ENCODE measurements around the gene CDK4.

CDK4 gene

DNA sequence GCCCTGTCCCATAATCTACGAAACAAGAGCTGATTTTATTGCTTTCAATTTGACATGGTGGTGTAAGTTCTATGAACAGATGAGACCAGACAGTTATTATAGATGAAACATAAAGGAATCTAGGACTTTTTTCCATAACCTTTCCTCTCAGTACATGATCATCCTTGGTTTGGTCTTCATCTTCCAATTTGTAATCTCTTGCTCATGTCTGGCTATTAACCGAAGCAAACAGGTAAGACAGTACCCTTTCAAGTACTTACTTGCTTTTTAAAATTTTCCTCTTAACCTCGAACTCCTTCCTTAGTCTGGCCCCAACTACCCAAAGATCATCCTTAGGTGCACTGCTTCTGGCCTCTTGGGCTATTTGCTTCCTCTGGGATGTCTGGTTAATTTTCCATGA, 6.1 kb downstream of the CDK4 start:
- CTCF ChIA-PET = interaction anchor here (0.7 to 2.1 kb wide), 2 partner anchors 10 kb away, joined by 3 to 9 read pairs; no protein-coding TSS in a partner anchor
- peaks cover 2 to 44% (median 33%) of the 10 kb centered on the region in 4 experiments for H3K36me3 ChIP-seq (ENCODE audit: control insufficient read depth in 4 of 4, insufficient read depth in 4 of 4, low read length in 3 of 4)
- peak overlapping the region in 3 of 7 experiments; percentile 79 to 99 (median 89) for H3K4me3 ChIP-seq (ENCODE audit: control insufficient read depth in 1 of 7, extremely low read depth in 1 of 7, insufficient read depth in 4 of 7, low read depth in 2 of 7, low read length in 6 of 7)
- peaks cover 14 to 45% (median 37%) of the 10 kb centered on the region in 4 experiments for H3K4me1 ChIP-seq (ENCODE audit: control extremely low read depth in 1 of 4, control insufficient read depth in 4 of 4, insufficient read depth in 4 of 4, low read length in 3 of 4)
- WGBS (ENCODE audit: insufficient coverage) = 87% methylated on average over 3 of the region's 3 CpGs
- no peaks in the 10 kb centered on the region for H3K9me3 ChIP-seq (ENCODE audit: control extremely low read depth in 1 of 5, control insufficient read depth in 4 of 5, insufficient read depth in 2 of 5, low read depth in 1 of 5, low read length in 4 of 5)
- H3K27me3 ChIP-seq (replicated peaks in 2 of 5; ENCODE audit: control insufficient read depth in 4 of 5, insufficient read depth in 5 of 5, low read length in 4 of 5) = no peaks in the 10 kb centered on the region
- H3K27ac ChIP-seq (ENCODE audit: insufficient read depth in 1 of 2, low read depth in 1 of 2, low read length in 2 of 2, poor library complexity in 1 of 2, severe bottlenecking in 2 of 2) = peak overlapping the region in 1 of 2 experiments; percentile 98
- no peak for DNase-seq
- POLR2A ChIA-PET = no interaction called here

DNA sequence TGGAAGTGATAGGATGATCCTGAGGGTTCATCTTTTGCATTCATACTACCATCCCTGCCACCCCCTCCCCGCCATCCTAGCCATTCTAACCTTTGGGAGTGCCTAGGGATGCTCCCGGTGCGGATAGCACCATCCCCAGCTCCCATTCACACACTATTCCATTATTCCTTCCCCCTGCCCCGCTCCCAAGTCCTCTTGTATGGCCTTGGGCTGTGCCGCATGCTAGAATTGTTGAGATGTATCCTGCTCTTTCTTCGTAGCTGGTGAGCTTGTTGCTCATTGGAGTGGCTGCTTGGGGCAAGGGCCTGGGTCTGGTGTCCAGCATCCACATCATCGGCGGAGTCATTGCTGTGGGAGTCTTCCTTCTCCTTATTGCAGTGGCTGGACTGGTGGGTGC, 6.6 kb downstream of the CDK4 start:
- WGBS (ENCODE audit: insufficient coverage) = 71% methylated on average over 7 of the region's 8 CpGs
- ChIA-PET POLR2A (no interaction called here), CTCF (interaction anchor here (0.7 to 2.9 kb wide), 7 partner anchors 9 to 37 kb away, joined by 3 to 11 read pairs (median 4); partner anchors contain the start of gene TSFM)
- no peaks in the 10 kb centered on the region for H3K9me3 ChIP-seq (ENCODE audit: control extremely low read depth in 1 of 5, control insufficient read depth in 4 of 5, insufficient read depth in 2 of 5, low read depth in 1 of 5, low read length in 4 of 5)
- peak overlapping the region; percentile 95 to 98 for H3K27ac ChIP-seq (ENCODE audit: insufficient read depth in 1 of 2, low read depth in 1 of 2, low read length in 2 of 2, poor library complexity in 1 of 2, severe bottlenecking in 2 of 2)
- peaks cover 14 to 45% (median 38%) of the 10 kb centered on the region in 4 experiments for H3K4me1 ChIP-seq (ENCODE audit: control extremely low read depth in 1 of 4, control insufficient read depth in 4 of 4, insufficient read depth in 4 of 4, low read length in 3 of 4)
- H3K27me3 ChIP-seq (replicated peaks in 2 of 5; ENCODE audit: control insufficient read depth in 4 of 5, insufficient read depth in 5 of 5, low read length in 4 of 5) = no peaks in the 10 kb centered on the region
- DNase-seq = no peak
- H3K4me3 ChIP-seq (ENCODE audit: control insufficient read depth in 1 of 7, extremely low read depth in 1 of 7, insufficient read depth in 4 of 7, low read depth in 2 of 7, low read length in 6 of 7) = peak overlapping the region; percentile 79 to 99 (median 86)
- peaks cover 2 to 38% (median 30%) of the 10 kb centered on the region in 4 experiments for H3K36me3 ChIP-seq (ENCODE audit: control insufficient read depth in 4 of 4, insufficient read depth in 4 of 4, low read length in 3 of 4)

DNA sequence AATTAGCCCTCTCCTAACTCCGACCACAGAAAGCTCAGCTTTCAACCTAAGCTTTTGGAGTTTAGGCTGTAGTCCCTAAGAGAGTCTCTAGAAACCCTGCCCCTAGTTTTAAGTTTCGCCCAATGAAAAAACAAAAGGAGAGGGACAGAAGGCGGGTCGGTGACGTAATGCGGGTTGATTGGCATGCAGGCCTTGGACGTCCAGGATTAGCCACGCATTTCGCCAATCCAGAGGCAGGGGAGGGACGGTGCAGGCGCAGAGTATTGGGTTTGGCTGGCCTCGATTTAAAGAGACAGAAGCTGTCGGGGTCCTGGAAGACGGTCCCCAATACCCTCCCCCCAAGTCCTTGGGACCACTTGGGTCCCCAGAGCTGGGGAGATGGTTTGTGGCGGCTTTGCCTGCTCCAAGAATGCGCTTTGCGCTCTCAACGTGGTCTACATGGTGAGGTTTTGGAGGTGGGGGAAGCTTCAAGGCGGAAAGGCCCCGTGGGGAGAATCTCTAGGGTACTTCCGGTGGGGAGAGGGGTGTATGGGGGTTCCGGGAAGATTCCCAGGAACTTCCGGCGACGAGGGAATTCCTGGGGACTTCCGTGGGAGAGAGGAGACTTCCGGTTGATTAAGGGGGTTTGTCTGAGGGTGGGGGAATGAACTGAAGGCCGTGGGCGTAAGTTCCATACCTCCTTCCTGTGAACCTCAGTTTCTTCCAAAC, 7.2 kb downstream of the CDK4 start, which contains the start of gene TSPAN31:
TSS of gene TSPAN31 (plus strand) at position 263 of the 708 bp plus-strand sequence. CDS start at position 379, 116 bp downstream.
- peak; percentile 99 for DNase-seq
- under 1% methylated on average over 19 of the region's 29 CpGs for WGBS (ENCODE audit: insufficient coverage)
- ChIA-PET POLR2A (interaction anchor here (1.0 kb wide), 1 partner anchor 14 kb away, joined by 3 read pairs; no protein-coding TSS in a partner anchor), CTCF (interaction anchor here (0.9 to 2.9 kb wide), 8 partner anchors 9 to 38 kb away, joined by 3 to 11 read pairs (median 4); partner anchors contain the start of gene TSFM)
- Histone ChIP-seq H3K27ac (ENCODE audit: insufficient read depth in 1 of 2, low read depth in 1 of 2, low read length in 2 of 2, poor library complexity in 1 of 2, severe bottlenecking in 2 of 2) (peak within 1 kb of the TSS; percentile 95 to 98), H3K27me3 (replicated peaks in 2 of 5; ENCODE audit: control insufficient read depth in 4 of 5, insufficient read depth in 5 of 5, low read length in 4 of 5) (no peaks in the 10 kb centered on the region), H3K36me3 (ENCODE audit: control insufficient read depth in 4 of 4, insufficient read depth in 4 of 4, low read length in 3 of 4) (peaks cover 0 to 34% (median 27%) of the 10 kb centered on the region in 4 experiments), H3K4me1 (ENCODE audit: control extremely low read depth in 1 of 4, control insufficient read depth in 4 of 4, insufficient read depth in 4 of 4, low read length in 3 of 4) (peaks cover 18 to 48% (median 42%) of the 10 kb centered on the region in 4 experiments), H3K4me3 (ENCODE audit: control insufficient read depth in 1 of 7, extremely low read depth in 1 of 7, insufficient read depth in 4 of 7, low read depth in 2 of 7, low read length in 6 of 7) (peak within 1 kb of the TSS; percentile 79 to 99 (median 86)), H3K9me3 (ENCODE audit: control extremely low read depth in 1 of 5, control insufficient read depth in 4 of 5, insufficient read depth in 2 of 5, low read depth in 1 of 5, low read length in 4 of 5) (no peaks in the 10 kb centered on the region)

DNA sequence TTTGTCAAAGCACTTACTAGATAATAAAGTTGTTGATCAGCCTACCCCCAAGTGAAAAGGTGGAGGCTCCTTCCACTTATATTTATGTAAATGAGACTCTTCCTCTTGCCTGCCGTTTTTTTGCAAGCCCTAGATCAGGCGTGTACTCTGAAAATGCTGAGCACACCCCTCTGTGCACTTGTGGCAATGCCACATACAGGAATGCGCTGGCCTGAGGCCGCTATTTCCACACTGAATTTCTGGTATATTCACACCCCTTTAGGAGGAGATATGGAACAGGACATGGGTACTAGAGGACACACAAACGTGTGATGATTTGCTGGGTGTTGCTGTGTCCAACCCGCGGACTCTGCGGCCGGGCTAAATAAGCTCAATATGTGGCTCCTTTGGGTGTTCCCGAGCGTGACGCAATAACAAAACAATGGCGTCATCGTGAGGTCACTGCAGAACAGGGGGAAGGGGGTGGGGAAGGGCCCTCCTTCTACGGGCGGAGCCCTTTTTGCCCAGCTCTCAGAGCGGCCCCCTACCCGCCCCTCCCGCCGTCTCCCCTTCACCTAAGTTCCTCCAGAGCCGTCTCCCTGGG, 7.8 kb downstream of the CDK4 start:
- peak; percentile 91 to 94 (median 94) for DNase-seq
- peaks cover 0 to 36% (median 24%) of the 10 kb centered on the region in 4 experiments for H3K36me3 ChIP-seq (ENCODE audit: control insufficient read depth in 4 of 4, insufficient read depth in 4 of 4, low read length in 3 of 4)
- H3K27ac ChIP-seq (ENCODE audit: insufficient read depth in 1 of 2, low read depth in 1 of 2, low read length in 2 of 2, poor library complexity in 1 of 2, severe bottlenecking in 2 of 2) = peak overlapping the region; percentile 95 to 98
- ChIA-PET CTCF (interaction anchor here (0.9 to 2.9 kb wide), 8 partner anchors 9 to 39 kb away, joined by 3 to 11 read pairs (median 4); partner anchors contain the start of gene TSFM), POLR2A (interaction anchor here (1.0 kb wide), 1 partner anchor 15 kb away, joined by 3 read pairs; no protein-coding TSS in a partner anchor)
- H3K27me3 ChIP-seq (replicated peaks in 2 of 5; ENCODE audit: control insufficient read depth in 4 of 5, insufficient read depth in 5 of 5, low read length in 4 of 5) = no peaks in the 10 kb centered on the region
- no peaks in the 10 kb centered on the region for H3K9me3 ChIP-seq (ENCODE audit: control extremely low read depth in 1 of 5, control insufficient read depth in 4 of 5, insufficient read depth in 2 of 5, low read depth in 1 of 5, low read length in 4 of 5)
- H3K4me1 ChIP-seq (ENCODE audit: control extremely low read depth in 1 of 4, control insufficient read depth in 4 of 4, insufficient read depth in 4 of 4, low read length in 3 of 4) = peaks cover 18 to 54% (median 48%) of the 10 kb centered on the region in 4 experiments
- 5% methylated on average over 19 of the region's 21 CpGs for WGBS (ENCODE audit: insufficient coverage)
- H3K4me3 ChIP-seq (ENCODE audit: control insufficient read depth in 1 of 7, extremely low read depth in 1 of 7, insufficient read depth in 4 of 7, low read depth in 2 of 7, low read length in 6 of 7) = peak overlapping the region; percentile 79 to 99 (median 86)

DNA sequence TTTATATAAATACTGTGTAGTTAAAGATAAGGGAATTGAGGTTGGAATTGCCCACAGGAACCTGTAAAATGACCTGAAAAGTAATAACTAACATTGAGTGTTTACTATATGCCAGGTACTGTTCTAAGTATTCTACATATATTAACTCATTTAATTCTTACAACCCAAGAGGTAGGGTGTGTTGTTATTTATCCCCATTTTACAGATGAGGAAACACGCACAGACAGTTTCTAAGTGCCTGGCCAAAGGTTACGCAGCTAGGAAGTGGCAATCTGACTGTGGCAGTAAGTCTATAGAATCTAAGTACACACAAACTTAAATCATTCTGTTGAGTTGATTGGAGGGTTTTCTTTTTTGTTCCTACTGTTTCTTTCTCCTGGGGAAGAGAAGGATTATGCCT, 8.3 kb downstream of the CDK4 start:
- peaks cover 0 to 35% (median 19%) of the 10 kb centered on the region in 4 experiments for H3K36me3 ChIP-seq (ENCODE audit: control insufficient read depth in 4 of 4, insufficient read depth in 4 of 4, low read length in 3 of 4)
- no CpG with 5 or more reads among the region's 2 CpGs for whole genome bisulfite sequencing (ENCODE audit: insufficient coverage)
- H3K4me3 ChIP-seq (ENCODE audit: control insufficient read depth in 1 of 7, extremely low read depth in 1 of 7, insufficient read depth in 4 of 7, low read depth in 2 of 7, low read length in 6 of 7) = peak overlapping the region in 5 of 7 experiments; percentile 79 to 99 (median 86)
- ChIA-PET CTCF (interaction anchor here (0.6 to 2.9 kb wide), 3 partner anchors 9 to 36 kb away, joined by 3 to 11 read pairs (median 6); no protein-coding TSS in a partner anchor), POLR2A (interaction anchor here (1.0 kb wide), 1 partner anchor 16 kb away, joined by 3 read pairs; no protein-coding TSS in a partner anchor)
- peaks cover 18 to 59% (median 52%) of the 10 kb centered on the region in 4 experiments for H3K4me1 ChIP-seq (ENCODE audit: control extremely low read depth in 1 of 4, control insufficient read depth in 4 of 4, insufficient read depth in 4 of 4, low read length in 3 of 4)
- H3K27ac ChIP-seq (ENCODE audit: insufficient read depth in 1 of 2, low read depth in 1 of 2, low read length in 2 of 2, poor library complexity in 1 of 2, severe bottlenecking in 2 of 2) = peak overlapping the region; percentile 95 to 98
- peak in 1 of 3 donors; percentile 35 for DNase-seq
- no peaks in the 10 kb centered on the region for H3K9me3 ChIP-seq (ENCODE audit: control extremely low read depth in 1 of 5, control insufficient read depth in 4 of 5, insufficient read depth in 2 of 5, low read depth in 1 of 5, low read length in 4 of 5)
- H3K27me3 ChIP-seq (replicated peaks in 2 of 5; ENCODE audit: control insufficient read depth in 4 of 5, insufficient read depth in 5 of 5, low read length in 4 of 5) = no peaks in the 10 kb centered on the region

DNA sequence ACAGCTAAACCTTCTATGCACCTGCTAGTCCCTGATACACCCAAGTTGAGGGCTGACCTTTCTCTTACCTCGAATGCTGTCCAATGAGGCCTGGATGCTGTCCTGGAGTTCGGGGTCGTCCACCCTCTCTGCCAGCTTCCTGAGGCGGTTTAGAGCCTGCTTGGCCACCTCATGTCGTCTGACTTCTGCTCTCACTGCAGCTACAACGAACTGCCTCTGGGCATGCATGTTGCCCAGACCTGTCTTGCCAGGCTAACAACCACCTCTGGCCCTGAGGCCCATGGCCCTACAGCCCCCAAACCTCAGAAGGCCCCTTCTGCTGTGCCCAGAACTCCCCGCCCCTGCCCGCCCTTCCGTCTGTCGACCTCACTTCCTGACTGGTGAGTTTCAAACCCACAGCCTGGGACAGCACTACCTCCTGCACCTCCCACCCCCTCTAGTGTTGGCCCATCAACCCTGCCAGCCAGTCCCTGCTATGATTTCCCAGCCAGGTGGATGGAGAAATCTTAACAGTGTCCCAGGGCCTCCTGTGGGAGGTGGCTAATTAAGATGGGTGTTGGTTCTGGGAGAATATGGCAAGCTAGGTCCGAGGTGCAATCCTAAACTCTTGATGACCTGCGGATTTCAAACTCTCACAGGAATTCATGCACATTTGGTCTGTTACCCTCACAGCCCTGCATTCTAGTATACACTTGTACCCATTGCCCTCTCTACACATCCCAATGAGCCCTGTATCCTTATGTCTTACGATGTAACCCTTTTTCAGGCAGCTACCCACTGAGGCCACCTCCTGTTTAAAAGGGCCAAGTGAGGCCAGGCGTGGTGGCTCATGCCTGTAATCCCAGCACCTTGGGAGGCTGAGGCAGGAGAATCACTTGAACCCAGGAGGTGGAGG, 10.0 kb downstream of the CDK4 start:
- peak; percentile 83 to 90 (median 87) for DNase-seq
- 14% methylated on average over 13 of the region's 14 CpGs for WGBS (ENCODE audit: insufficient coverage)
- Histone ChIP-seq H3K9me3 (ENCODE audit: control extremely low read depth in 1 of 5, control insufficient read depth in 4 of 5, insufficient read depth in 2 of 5, low read depth in 1 of 5, low read length in 4 of 5) (no peaks in the 10 kb centered on the region), H3K27me3 (replicated peaks in 2 of 5; ENCODE audit: control insufficient read depth in 4 of 5, insufficient read depth in 5 of 5, low read length in 4 of 5) (no peaks in the 10 kb centered on the region), H3K4me1 (ENCODE audit: control extremely low read depth in 1 of 4, control insufficient read depth in 4 of 4, insufficient read depth in 4 of 4, low read length in 3 of 4) (peaks cover 18 to 59% (median 52%) of the 10 kb centered on the region in 4 experiments), H3K27ac (ENCODE audit: insufficient read depth in 1 of 2, low read depth in 1 of 2, low read length in 2 of 2, poor library complexity in 1 of 2, severe bottlenecking in 2 of 2) (peak overlapping the region; percentile 65 to 85), H3K4me3 (ENCODE audit: control insufficient read depth in 1 of 7, extremely low read depth in 1 of 7, insufficient read depth in 4 of 7, low read depth in 2 of 7, low read length in 6 of 7) (peak overlapping the region; percentile 31 to 87 (median 72)), H3K36me3 (ENCODE audit: control insufficient read depth in 4 of 4, insufficient read depth in 4 of 4, low read length in 3 of 4) (peaks cover 0 to 30% (median 12%) of the 10 kb centered on the region in 4 experiments)
- ChIA-PET CTCF (interaction anchor here (1.0 to 2.6 kb wide), 13 partner anchors 8 to 160 kb away, joined by 3 to 11 read pairs (median 6); partner anchors contain the start of gene CYP27B1), POLR2A (interaction anchor here (0.6 to 1.1 kb wide), 5 partner anchors 8 to 439 kb away, joined by 3 to 5 read pairs (median 4); partner anchors contain the start of gene CDK4)
